HEK293T (cell line): ENCODE data around the gene CCDC142.

Experiments
- CTBP1 ChIP-seq: fragments of 450-650 bp; IDR thresholded peaks from 2 replicates; pipeline ENCODE4 v1.6.1; 2016; ENCODE audit warnings: borderline replicate concordance
- FOXA1 ChIP-seq: fragments of 450-650 bp; IDR thresholded peaks from 2 replicates; pipeline ENCODE4 v1.6.1; 2016; ENCODE audit warnings: mild to moderate bottlenecking
- SP1 ChIP-seq: fragments of 450-650 bp; IDR thresholded peaks from 2 replicates; pipeline ENCODE4 v1.6.1; 2017
- TARDBP ChIP-seq: fragments of 450-650 bp; IDR thresholded peaks from 2 replicates; pipeline ENCODE4 v1.6.1; 2016
- TF ChIP-seq, protein P1 (sequence below): fragments of 450-650 bp; IDR thresholded peaks from 2 replicates; pipeline ENCODE4 v1.6.1; 2016

- TF ChIP-seq TARDBP = no peak
- TF ChIP-seq FOXA1 = no peak
- TF ChIP-seq, protein P1, sequence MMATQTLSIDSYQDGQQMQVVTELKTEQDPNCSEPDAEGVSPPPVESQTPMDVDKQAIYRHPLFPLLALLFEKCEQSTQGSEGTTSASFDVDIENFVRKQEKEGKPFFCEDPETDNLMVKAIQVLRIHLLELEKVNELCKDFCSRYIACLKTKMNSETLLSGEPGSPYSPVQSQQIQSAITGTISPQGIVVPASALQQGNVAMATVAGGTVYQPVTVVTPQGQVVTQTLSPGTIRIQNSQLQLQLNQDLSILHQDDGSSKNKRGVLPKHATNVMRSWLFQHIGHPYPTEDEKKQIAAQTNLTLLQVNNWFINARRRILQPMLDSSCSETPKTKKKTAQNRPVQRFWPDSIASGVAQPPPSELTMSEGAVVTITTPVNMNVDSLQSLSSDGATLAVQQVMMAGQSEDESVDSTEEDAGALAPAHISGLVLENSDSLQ = no peak
- no peak for TF ChIP-seq CTBP1
- TF ChIP-seq SP1 = no peak
These were observed 16.6 kb upstream of the CCDC142 start, which contains the start of gene LBX2 for GRCh38 chr2:74499267-74499939.
